Esophagus squamous epithelium (tissue), 5 donors: Measurements from ENCODE around the gene IL18R1. TPM values are rescaled to one million over a fixed set of nuclear protein-coding genes. Genes with fewer than 3 reads are reported as not detected.

ENCODE experiments used
- DNase-seq: peaks from one replicate; lab custom pipeline; 2025; lab: John Stamatoyannopoulos, UW
- H3K27ac ChIP-seq, 4 donors: fragments of 200-600 bp; sonication (generic); one replicate each; pipeline ENCODE4 v1.5.1; 2016 to 2019; ENCODE audit warnings: mild to moderate bottlenecking in 1 of 4
- H3K27me3 ChIP-seq, 4 donors: fragments of 200-600 bp; sonication (generic); 1 replicate in 3 of 4; 2 replicates in 1 of 4; pipeline versions ENCODE4 v1.5.1 to v1.6.0; 2017 to 2021; ENCODE audit warnings: antibody characterized with exemption in 1 of 4
- H3K36me3 ChIP-seq, 3 donors: fragments of 200-600 bp; sonication (generic); one replicate each; pipeline ENCODE4 v1.5.1; 2016 to 2019
- H3K4me1 ChIP-seq, 3 donors: fragments of 200-600 bp; sonication (generic); one replicate each; pipeline ENCODE4 v1.5.1; 2017 to 2019
- H3K4me3 ChIP-seq, 4 donors: fragments of 200-600 bp; sonication (generic); 1 replicate in 3 of 4; 2 replicates in 1 of 4; pipeline ENCODE4 v1.5.1; 2016 to 2019; ENCODE audit warnings: mild to moderate bottlenecking in 2 of 4, moderate library complexity in 1 of 4
- H3K9me3 ChIP-seq, 3 donors: fragments of 200-600 bp; sonication (generic); one replicate each; pipeline ENCODE4 v1.5.1; 2016 to 2019
- POLR2A ChIP-seq, 4 donors: fragments of 450-650 bp; IDR thresholded peaks; one replicate each; pipeline ENCODE4 v1.6.1; 2017; ENCODE audit warnings: antibody characterized with exemption in 4 of 4, mild to moderate bottlenecking in 4 of 4, moderate library complexity in 3 of 4
- WGBS, 2 donors: methylation state at CpG; one replicate each; pipeline ENCODE4 v1.1.5; 2018; 5-methylcytosine and 5-hydroxymethylcytosine counted together
- intact Hi-C: fragments of 100-400 bp; cut with DNase I; formaldehyde crosslinking; loops from one replicate; pipeline ENCODE4 v1.15.0; 2022
- small RNA-seq, 4 donors: library from RNA; depleted of rRNA; stranded (forward); fragments of <200 nt; gene quantifications; one replicate each; pipeline ENCODE3, GENCODE V24; 2016
- total RNA-seq, 4 donors: library from RNA; depleted of rRNA; stranded (reverse); fragments of >200 nt; gene quantifications; one replicate each; pipeline ENCODE4 v1.1.0, GENCODE V29; 2016
- TF ChIP-seq, protein P1 (sequence below), 6 experiments: fragments of 450-650 bp in 4 of 6; fragments of 200-600 bp in 2 of 6; sonication (generic) in 2 of 6; IDR thresholded peaks; one replicate each; pipeline ENCODE4 v1.5.1; 2016 to 2019; ENCODE audit warnings: antibody characterized with exemption in 6 of 6, mild to moderate bottlenecking in 4 of 6, moderate library complexity in 4 of 6
- donor health status: DM: yes; HTN: yes; CAD: no.

Gene IL18R1
- total RNA-seq, 4 donors from 2014 or later: 0.45 to 5.5 (median 1.8) TPM

DNA sequence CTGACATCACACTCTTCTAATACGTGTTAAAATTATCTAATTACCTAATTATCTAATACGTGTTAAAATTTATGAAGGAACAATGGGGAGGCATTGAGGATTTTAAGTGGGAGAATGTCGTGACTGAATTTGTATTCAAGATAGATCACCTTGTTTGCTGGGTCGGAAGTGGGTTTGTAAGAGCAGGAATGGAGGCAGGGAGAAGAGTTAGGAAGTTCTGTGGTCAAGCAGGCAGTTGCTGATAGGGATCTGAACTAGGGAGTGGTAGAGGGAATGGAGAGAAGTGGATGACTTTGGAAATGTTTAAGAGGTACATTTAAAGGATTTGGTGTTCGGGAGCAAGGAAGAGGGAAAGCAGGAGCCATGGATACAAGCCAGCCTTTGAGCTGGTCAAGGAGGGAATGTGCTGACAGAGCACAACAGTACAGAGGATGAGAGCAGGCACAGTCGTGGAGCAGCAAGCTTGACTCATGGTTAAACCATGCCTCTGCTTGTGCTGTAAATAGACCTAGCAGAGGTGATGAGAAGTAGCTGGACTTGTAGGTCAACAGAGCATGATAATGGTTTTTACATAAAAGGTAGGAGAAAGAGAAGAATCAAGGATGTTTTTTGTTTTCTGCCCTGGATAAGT lies 83.6 kb downstream of the IL18R1 start:
- DNase-seq: no peak
- Histone ChIP-seq H3K36me3 (no peaks in the 10 kb centered on the region), H3K27me3 (no peaks in the 10 kb centered on the region), H3K9me3 (no peaks in the 10 kb centered on the region), H3K4me3 (no peak overlapping the region), H3K4me1 (peaks cover 0 to 5% (median 0%) of the 10 kb centered on the region in 3 donors), H3K27ac (no peak overlapping the region)
- 52 to 55% methylated on average over 6 of the region's 6 CpGs for WGBS, 2 donors
- no peak for TF ChIP-seq POLR2A (IDR thresholded peaks at IDR 0.05)
- TF ChIP-seq, protein P1, sequence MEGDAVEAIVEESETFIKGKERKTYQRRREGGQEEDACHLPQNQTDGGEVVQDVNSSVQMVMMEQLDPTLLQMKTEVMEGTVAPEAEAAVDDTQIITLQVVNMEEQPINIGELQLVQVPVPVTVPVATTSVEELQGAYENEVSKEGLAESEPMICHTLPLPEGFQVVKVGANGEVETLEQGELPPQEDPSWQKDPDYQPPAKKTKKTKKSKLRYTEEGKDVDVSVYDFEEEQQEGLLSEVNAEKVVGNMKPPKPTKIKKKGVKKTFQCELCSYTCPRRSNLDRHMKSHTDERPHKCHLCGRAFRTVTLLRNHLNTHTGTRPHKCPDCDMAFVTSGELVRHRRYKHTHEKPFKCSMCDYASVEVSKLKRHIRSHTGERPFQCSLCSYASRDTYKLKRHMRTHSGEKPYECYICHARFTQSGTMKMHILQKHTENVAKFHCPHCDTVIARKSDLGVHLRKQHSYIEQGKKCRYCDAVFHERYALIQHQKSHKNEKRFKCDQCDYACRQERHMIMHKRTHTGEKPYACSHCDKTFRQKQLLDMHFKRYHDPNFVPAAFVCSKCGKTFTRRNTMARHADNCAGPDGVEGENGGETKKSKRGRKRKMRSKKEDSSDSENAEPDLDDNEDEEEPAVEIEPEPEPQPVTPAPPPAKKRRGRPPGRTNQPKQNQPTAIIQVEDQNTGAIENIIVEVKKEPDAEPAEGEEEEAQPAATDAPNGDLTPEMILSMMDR (IDR thresholded peaks at IDR 0.05): no peak
- intact Hi-C loops: no loop called here

DNA sequence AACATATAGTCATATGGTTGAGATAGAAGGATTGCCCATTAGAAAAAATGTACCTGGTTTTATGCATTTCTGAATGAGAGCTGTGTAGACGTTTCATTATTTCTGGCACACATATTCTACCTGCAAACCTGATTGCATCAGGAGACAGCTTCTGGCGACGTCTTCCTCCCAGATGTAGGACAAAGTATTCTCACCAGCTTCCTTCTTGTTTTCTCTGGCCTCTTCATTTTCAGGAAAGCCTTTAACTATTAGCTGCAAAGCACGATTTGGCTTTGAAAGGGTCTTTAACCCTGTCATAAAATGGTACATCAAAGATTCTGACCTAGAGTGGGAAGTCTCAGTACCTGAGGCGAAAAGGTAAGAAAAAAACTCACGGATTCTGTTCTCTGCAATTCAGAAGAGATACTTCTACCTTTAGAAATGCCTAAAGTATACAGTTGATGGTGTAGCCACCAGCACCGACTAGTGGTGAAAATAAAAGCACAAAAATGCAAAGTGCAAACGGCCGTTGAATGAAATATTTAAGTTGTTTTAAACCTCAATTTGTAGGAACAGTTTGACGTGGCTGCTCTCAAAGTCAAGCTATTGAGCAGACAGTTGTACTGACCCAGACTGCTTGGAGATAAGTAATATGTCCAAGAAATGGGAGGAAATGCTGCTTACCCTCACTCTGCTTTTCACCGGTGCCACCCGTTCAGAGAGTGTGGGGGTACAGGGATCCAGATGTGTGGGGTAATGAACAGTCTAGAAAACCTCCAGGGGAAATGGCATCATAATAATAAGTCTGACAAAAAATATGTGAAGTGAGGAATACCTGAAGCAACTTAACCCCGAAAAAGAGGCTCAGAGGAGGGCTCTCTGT lies 87.6 kb downstream of the IL18R1 start:
- Histone ChIP-seq H3K9me3 (no peaks in the 10 kb centered on the region), H3K4me3 (no peak overlapping the region), H3K27me3 (no peaks in the 10 kb centered on the region), H3K36me3 (no peaks in the 10 kb centered on the region), H3K4me1 (peaks cover 0 to 5% (median 0%) of the 10 kb centered on the region in 3 donors), H3K27ac (no peak overlapping the region)
- 22 to 23% methylated on average over 13 of the region's 13 CpGs for WGBS, 2 donors
- intact Hi-C loops: loop anchor here (10.0 kb wide), 1 partner anchor 418 kb away; no protein-coding TSS in a partner anchor
- TF ChIP-seq, protein P1 (IDR thresholded peaks at IDR 0.05): peak; percentile 49 to 78 (median 72)
- TF ChIP-seq POLR2A (IDR thresholded peaks at IDR 0.05): no peak
- DNase-seq: no peak

DNA sequence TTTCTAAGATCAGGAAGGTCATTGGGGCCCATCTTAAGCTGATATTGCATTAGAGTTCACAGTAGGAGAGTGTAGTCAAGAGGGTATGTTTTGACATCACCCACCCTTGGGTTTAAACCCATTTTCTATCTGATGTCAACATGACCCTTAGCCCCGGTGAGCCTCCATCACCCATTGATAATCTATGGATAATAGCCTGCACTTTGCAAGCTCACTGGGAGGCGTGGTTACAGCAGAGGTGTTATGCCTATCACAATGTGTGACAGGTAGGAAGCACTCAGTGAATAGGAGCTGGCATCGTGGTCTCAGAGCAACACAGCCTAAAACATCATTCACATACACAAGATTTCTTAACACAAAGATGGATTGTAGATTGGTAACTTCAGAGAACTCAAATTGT lies 88.6 kb downstream of the IL18R1 start:
- Histone ChIP-seq H3K4me1 (peaks cover 0 to 5% (median 0%) of the 10 kb centered on the region in 3 donors), H3K36me3 (no peaks in the 10 kb centered on the region), H3K27me3 (no peaks in the 10 kb centered on the region), H3K27ac (no peak overlapping the region), H3K9me3 (no peaks in the 10 kb centered on the region), H3K4me3 (no peak overlapping the region)
- TF ChIP-seq, protein P1 (IDR thresholded peaks at IDR 0.05): no peak
- no peak for TF ChIP-seq POLR2A (IDR thresholded peaks at IDR 0.05)
- intact Hi-C loops: loop anchor here (10.0 kb wide), 1 partner anchor 419 kb away; no protein-coding TSS in a partner anchor
- DNase-seq: no peak
- 69 to 76% methylated on average over 3 of the region's 3 CpGs for WGBS, 2 donors

DNA sequence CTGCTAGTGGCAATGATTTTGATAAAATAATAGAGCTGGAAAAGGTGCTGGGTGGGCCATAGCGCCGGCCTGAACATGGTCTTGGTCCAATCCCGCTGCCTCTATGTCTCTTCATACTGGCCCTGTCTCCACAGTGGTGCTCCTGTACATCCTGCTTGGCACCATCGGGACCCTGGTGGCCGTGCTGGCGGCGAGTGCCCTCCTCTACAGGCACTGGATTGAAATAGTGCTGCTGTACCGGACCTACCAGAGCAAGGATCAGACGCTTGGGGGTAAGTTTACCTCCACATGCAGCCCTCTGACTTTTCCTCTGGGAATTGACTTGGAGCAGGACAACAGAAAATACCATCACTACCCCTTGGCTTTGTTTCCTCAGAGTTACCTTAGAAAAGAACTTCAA lies 91.3 kb downstream of the IL18R1 start:
- TF ChIP-seq, protein P1 (IDR thresholded peaks at IDR 0.05): no peak
- TF ChIP-seq POLR2A (IDR thresholded peaks at IDR 0.05): no peak
- Histone ChIP-seq H3K27me3 (no peaks in the 10 kb centered on the region), H3K9me3 (no peaks in the 10 kb centered on the region), H3K4me1 (peaks cover 0 to 5% (median 0%) of the 10 kb centered on the region in 3 donors), H3K27ac (no peak overlapping the region), H3K4me3 (no peak overlapping the region), H3K36me3 (no peaks in the 10 kb centered on the region)
- intact Hi-C loops: loop anchor here (10.0 kb wide), 1 partner anchor 422 kb away; no protein-coding TSS in a partner anchor
- DNase-seq: no peak
- 80 to 94% methylated on average over 4 to 7 of the region's 9 CpGs for WGBS, 2 donors

Small RNA genes lying within 50 kb of the gene (small RNA-seq; reads per million reads assigned to genes)
- 0 to 0.30 (median 0) reads per million in 4 donors for gene MIR4772

Other genes with a start within 250 kb of the IL18R1 start
- gene IL1R1, start 213.1 kb upstream of the IL18R1 start, total RNA-seq: 10 to 100 TPM in 3 of 4 donors, 1 to 10 TPM in 1; 9.7 to 65.8 (median 24.6) TPM
- gene IL1RL2, start 168.8 kb upstream of the IL18R1 start, total RNA-seq: 1 to 10 TPM; 2.5 to 6.7 (median 4.6) TPM
- 10 to 100 TPM in 1 of 4 donors, 1 to 10 TPM in 2, under 1 TPM in 1; 0.45 to 10.9 (median 5.8) TPM for gene IL1RL1, start 44.2 kb upstream of the IL18R1 start, total RNA-seq
- gene IL18RAP, start 67.4 kb downstream of the IL18R1 start, total RNA-seq: 1 to 10 TPM in 2 of 4 donors, under 1 TPM in 1, not detected in 1; 0.61 to 4.3 (median 3.4) TPM
- gene SLC9A4, start 117.4 kb downstream of the IL18R1 start, total RNA-seq: under 1 TPM; 0.40 to 0.76 (median 0.47) TPM